ENCODE data around the gene WASF2.

WASF2 gene

DNA sequence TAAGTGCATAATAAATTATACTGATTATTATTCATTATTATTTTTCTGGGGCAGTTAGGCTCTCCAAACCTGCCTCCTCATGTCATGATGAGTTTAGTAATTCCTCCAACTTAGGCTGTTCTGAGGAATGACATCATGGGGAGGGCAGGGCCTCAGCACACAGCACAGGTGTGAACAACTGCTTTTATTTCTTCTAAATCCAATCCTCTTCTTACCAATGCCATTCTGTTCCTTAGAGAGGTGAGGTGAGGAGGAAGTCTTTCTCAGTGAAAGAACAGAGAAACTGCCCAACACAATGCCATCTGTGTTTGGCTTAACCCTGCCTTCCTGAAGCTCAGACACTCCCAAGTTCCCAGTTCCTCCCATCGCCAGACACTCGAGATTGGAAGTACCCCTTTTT lies 45.4 kb upstream of the WASF2 start:
- H3K4me2 ChIP-seq (ENCODE audit: low read length): no peak overlapping the region
- no peaks in the 10 kb centered on the region for H3K27me3 ChIP-seq (ENCODE audit: control insufficient read depth, insufficient read depth, low read length)
- TF ChIP-seq, protein P1, sequence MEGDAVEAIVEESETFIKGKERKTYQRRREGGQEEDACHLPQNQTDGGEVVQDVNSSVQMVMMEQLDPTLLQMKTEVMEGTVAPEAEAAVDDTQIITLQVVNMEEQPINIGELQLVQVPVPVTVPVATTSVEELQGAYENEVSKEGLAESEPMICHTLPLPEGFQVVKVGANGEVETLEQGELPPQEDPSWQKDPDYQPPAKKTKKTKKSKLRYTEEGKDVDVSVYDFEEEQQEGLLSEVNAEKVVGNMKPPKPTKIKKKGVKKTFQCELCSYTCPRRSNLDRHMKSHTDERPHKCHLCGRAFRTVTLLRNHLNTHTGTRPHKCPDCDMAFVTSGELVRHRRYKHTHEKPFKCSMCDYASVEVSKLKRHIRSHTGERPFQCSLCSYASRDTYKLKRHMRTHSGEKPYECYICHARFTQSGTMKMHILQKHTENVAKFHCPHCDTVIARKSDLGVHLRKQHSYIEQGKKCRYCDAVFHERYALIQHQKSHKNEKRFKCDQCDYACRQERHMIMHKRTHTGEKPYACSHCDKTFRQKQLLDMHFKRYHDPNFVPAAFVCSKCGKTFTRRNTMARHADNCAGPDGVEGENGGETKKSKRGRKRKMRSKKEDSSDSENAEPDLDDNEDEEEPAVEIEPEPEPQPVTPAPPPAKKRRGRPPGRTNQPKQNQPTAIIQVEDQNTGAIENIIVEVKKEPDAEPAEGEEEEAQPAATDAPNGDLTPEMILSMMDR (IDR thresholded peaks at IDR 0.05): no peak
- peaks cover 3% of the 10 kb centered on the region for H3K79me2 ChIP-seq
- H3K36me3 ChIP-seq (ENCODE audit: control insufficient read depth, insufficient read depth, low read length): no peaks in the 10 kb centered on the region
- H3K27ac ChIP-seq: no peak overlapping the region
- peaks cover 6% of the 10 kb centered on the region for H3K4me1 ChIP-seq
- no peak overlapping the region for H3K4me3 ChIP-seq (ENCODE audit: low read depth, low read length)
- no peak overlapping the region for H2AFZ ChIP-seq
- H3K9ac ChIP-seq: no peak overlapping the region
- H3K9me3 ChIP-seq (ENCODE audit: control insufficient read depth, low read length): no peaks in the 10 kb centered on the region

DNA sequence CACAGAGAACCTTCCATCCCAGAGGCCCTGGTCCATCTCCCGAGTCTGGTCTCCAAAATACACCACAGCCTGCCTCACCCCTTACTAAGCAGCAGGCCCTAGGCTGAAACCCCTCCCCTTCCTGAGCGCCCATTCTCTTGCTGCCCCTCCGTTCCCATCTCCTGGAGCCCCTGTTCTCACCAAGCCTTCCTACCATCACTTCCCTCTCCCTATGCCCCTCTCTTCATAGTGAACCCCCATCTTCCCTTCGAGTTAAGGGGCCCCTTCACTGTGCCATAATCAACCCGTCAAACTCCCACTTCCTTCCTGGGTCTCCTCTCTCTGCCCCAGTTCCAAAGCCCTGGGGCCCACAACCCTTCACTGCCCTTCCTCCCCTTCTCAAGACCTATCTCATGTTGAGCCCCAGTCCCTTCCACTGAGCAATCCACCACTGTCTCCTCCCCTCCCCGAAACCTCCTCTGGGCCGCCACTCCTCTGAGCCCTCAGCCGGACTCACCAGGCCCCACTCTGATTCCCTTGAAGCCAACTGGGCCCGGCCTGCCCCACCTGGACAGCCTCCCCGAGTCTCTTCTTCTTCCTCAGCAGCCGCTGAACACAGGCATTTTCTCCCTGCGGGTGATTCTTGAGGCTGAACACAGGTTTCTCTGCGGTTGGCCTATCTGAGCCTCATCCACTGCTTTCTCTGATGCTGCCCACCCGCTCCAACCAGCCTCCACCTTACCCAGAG lies 42.2 kb upstream of the WASF2 start:
- Histone ChIP-seq H3K27ac (no peak overlapping the region), H3K79me2 (no peaks in the 10 kb centered on the region), H3K4me1 (peaks cover 17% of the 10 kb centered on the region), H3K4me3 (ENCODE audit: low read depth, low read length) (no peak overlapping the region), H3K9me3 (ENCODE audit: control insufficient read depth, low read length) (no peaks in the 10 kb centered on the region), H3K36me3 (ENCODE audit: control insufficient read depth, insufficient read depth, low read length) (no peaks in the 10 kb centered on the region), H3K27me3 (ENCODE audit: control insufficient read depth, insufficient read depth, low read length) (no peaks in the 10 kb centered on the region), H3K9ac (no peak overlapping the region), H3K4me2 (ENCODE audit: low read length) (no peak overlapping the region), H2AFZ (no peak overlapping the region)
- TF ChIP-seq, protein P1 (IDR thresholded peaks at IDR 0.05): no peak

DNA sequence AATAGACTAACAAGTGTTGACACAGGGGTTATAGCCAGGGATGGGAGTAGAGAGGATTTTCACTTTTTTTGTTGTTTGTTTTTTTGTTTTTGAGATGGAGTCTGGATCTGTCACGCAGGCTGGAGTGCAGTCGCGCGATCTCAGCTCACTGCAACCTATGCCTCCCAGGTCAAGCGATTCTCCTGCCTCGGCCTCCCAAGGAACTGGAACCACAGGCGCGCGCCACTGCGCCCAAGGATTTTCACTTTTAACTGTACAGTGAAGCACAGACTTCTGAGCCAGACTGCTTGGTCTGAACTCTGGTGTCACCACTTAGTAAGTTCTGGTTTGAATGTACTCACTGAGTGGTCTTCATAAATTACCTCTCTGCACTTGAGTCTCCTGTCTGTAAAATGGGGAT lies 40.2 kb upstream of the WASF2 start:
- Histone ChIP-seq H3K27ac (no peak overlapping the region), H3K4me2 (ENCODE audit: low read length) (no peak overlapping the region), H3K36me3 (ENCODE audit: control insufficient read depth, insufficient read depth, low read length) (no peaks in the 10 kb centered on the region), H3K4me3 (ENCODE audit: low read depth, low read length) (no peak overlapping the region), H3K79me2 (no peaks in the 10 kb centered on the region), H3K9me3 (ENCODE audit: control insufficient read depth, low read length) (no peaks in the 10 kb centered on the region), H2AFZ (no peak overlapping the region), H3K27me3 (ENCODE audit: control insufficient read depth, insufficient read depth, low read length) (no peaks in the 10 kb centered on the region), H3K9ac (no peak overlapping the region), H3K4me1 (peaks cover 25% of the 10 kb centered on the region)
- TF ChIP-seq, protein P1 (IDR thresholded peaks at IDR 0.05): no peak

DNA sequence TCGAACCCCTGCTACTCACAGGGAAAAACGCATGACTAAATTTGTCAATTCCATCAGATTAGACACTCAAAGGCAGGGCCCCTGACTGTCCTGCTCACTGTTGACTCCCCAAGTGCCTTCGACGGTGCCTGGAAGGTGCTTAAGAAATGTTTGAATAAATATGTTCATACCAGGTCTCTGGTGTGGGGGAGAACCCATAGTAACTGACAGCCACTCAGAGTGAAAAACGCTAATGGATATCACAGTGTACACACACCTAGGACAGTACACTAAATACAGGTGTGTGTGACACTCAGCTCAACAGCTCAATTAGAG lies 39.7 kb upstream of the WASF2 start:
- Histone ChIP-seq H2AFZ (no peak overlapping the region), H3K36me3 (ENCODE audit: control insufficient read depth, insufficient read depth, low read length) (no peaks in the 10 kb centered on the region), H3K27ac (peak overlapping the region; percentile 91), H3K79me2 (no peaks in the 10 kb centered on the region), H3K27me3 (ENCODE audit: control insufficient read depth, insufficient read depth, low read length) (no peaks in the 10 kb centered on the region), H3K9ac (no peak overlapping the region), H3K4me1 (peaks cover 29% of the 10 kb centered on the region), H3K4me3 (ENCODE audit: low read depth, low read length) (no peak overlapping the region), H3K9me3 (ENCODE audit: control insufficient read depth, low read length) (no peaks in the 10 kb centered on the region), H3K4me2 (ENCODE audit: low read length) (peak overlapping the region; percentile 93)
- TF ChIP-seq, protein P1 (IDR thresholded peaks at IDR 0.05): no peak

Data from parathyroid adenoma (tissue), 2 donors.